ENCODE data around the gene WDR88.

GRCh38 chr19:33207040-33207620 is 75.2 kb downstream of the WDR88 start:
- TF ChIP-seq CTCF (IDR thresholded peaks at IDR 0.05; ENCODE audit: low read depth, low read length) = no peak
- no peak for TF ChIP-seq EZH2phosphoT487 (IDR thresholded peaks at IDR 0.05; ENCODE audit: low read depth)
